Hematopoietic multipotent progenitor cell treated with erythropoietin and hydrocortisone succinate and interleukin-3 and kit ligand, for 8 days (in vitro differentiated cells): ENCODE data around the gene CUX1.

ENCODE experiments used
- DNase-seq: peaks from one replicate; pipeline ENCODE4 v3.0.0-alpha.2; 2015

The CUX1 gene

DNA sequence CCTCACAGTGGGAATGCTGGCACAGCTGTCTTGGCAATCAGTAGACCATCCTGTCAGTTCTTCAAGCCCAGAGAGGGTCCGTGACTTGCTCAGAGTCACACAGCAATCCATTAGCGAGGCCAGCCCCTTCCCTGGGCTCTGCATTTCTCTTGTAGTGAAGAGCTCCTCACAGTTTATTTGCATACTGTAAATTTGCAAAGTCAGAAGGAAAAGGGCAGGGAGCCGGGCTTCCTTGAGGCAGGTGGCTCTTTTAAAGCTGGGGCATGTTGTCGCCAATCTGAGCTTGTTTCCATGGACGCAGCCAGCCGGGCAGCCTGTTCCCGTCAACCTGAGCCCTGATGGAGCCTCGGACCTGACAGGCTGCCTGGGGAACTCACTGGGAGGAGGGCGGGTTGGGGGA, 123.4 kb downstream of the CUX1 start:
- DNase-seq, result no peak

DNA sequence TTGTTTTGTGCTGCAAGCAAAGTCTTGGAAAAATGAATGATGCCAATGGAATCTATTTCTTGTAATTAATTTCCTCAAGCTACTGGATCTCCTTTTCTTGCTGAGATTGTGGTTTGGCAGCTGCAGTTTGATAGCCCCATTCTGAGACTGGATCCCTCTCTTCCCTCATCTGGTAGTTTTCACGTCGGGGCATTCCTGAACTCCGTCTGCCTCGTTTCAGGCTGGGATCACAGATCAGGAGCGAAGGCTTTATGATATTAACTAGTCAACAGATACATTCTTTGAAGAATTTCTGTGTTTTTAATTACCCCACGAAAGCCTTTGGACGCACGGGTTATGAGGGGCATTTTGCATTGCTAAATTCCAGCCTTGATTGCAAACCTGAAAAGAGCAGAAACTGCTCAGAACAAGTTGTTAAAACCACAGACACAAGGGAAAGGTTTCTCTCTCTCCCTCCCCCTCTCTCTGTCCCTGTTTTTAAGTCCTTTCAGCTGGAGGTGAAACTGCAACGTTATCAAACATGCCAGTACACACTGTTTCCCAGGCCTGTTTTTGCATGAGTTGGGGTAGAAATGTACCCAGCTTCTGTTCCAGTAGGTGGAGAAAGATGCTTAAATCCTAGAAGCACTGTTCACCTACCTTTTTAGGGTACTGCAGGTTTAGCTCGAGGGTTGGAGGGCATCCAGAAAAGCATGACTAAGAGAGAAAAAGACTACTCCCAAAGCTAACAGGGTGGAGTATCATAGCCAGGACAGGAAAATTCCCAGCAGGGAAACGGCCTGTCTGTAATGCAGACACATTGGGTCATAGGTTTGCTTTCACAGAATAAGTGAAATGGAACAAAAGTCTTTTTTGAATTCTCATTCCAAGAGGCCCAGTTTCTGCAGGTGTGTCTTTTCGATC, 124.3 kb downstream of the CUX1 start:
- peak; percentile 36 for DNase-seq

DNA sequence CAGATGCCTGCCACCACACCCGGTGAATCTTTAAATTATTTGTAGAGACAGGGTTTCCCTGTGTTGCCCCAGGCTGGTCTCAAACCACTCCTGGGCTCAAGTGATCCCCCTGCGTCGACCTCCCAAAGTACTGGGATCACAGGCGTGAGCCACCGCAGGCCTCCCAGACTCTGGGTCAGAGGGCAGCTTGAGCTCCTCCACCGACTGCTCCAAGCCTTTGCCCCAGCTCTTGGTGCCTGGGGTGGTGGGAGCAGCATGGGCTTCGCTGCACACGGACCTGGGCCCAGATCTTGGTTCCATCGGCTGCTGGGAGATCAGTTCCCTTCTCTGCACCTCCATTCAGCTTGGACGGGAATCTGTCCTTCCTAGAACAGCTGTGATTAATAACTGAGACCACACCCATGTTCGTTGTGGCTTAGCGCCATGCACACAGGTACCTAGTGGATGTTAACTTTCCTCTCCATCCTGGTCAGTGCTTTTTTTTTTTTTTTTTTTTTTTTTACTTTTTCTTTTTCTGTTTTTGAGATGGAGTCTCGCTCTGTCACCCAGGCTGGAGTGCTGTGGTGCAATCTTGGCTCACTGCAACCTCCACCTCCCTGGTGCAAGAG, 125.3 kb downstream of the CUX1 start:
- DNase-seq, result no peak

DNA sequence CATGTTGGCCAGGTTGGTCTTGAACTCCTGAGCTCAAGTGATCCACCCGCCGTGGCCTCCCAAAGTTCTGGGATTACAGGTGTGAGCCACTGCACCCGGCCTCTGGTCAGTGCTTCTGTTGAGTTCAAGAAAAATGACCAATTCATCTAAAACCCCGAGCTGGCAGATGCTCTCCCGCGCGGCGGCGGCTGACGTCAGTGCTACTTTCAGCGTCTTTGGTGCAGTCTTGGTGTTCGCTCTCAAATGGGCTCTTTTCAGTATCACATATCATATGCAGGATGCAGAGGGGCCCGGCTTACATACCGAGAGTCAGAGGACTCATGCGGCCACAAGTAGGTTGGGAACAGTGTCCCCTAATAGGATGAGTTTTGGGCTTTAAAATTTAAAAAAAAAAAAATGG, 125.9 kb downstream of the CUX1 start:
- DNase-seq, result no peak

DNA sequence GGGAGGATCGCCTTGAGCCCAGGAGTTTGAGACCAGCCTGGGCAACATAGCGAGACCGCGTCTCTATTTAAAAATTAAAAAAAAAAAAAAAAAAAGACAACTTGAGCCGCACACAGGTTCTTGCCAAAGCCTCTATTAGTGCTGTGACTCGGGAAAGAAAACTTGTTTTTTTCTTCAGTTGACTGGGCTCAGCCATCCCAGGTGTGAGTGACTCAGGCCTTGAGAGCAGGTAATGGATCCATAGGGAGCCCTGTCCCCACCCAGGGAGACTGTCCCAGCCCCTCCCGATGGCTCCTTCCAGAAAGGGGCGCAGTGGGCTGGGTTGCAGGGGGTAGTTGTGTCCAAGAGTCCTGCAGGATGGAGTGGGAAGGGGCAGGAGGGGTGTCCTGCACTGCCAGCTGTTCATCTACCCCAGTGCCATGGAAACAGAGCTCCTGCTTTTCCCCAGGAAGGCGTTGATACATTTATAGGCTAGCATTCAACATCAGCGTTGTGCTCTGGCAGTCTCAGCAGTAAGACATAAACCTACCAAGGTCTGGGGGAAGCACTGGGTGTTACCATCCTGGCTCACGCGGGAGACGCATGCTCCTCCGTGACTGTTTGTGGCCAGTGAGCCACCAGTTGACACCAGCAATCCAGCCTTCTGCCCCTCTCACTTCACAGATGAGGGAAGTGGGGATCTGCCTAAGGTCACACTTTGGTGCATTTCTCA, 126.6 kb downstream of the CUX1 start:
- DNase-seq, result no peak

DNA sequence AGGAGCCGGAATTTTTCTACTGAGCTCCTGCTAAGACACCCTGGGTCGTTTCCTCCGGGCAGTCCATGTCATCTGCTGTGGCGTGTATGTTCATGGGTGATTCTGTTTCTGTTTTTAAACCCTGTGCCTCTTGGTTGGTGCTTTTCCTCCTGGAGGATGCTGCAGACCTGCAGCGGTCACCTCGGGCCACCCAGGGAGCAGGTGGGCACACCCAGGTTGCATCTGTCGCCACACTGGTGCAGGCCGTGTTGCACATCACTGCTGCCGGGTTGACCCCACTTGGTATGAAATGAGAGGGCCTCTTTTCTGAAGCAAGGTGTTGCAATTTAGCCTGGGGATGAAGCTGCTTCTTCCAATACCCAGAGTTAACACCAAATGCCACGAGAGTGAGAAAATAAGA, 127.2 kb downstream of the CUX1 start:
- no peak for DNase-seq

DNA sequence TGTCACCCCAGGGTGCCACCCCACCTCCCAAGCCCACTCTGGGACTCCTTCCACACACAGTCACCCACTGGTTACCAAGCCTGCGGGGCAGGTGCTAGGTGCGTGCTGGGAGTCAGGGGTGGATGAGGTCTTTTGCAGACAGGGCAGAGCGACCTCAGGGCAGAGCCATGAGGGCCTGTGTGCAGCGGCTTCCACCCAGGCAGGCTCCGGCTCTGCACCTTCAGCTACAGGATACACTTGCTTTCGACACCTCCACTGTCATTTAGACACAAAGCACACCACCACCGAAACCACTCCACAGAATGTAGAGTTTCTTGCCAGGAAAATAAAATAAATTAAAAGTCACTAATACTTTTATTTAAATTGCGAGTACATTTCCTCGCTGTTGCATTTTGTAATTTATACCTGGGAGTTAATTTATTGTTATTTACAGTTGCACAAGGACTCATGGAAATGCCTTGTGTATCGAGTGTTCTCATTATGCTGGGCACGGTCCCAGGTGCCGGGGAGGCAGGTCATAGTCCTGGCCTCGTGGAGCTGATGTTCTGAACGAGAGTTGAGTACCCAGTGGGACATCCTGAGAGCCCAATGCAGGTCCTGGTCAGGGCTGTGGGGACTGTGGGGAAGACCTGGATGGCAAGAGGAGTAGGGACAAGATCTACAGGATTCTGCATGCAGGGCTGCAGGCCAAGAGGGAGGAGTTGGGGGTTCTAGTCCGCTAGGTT, 127.8 kb downstream of the CUX1 start:
- DNase-seq, result no peak

DNA sequence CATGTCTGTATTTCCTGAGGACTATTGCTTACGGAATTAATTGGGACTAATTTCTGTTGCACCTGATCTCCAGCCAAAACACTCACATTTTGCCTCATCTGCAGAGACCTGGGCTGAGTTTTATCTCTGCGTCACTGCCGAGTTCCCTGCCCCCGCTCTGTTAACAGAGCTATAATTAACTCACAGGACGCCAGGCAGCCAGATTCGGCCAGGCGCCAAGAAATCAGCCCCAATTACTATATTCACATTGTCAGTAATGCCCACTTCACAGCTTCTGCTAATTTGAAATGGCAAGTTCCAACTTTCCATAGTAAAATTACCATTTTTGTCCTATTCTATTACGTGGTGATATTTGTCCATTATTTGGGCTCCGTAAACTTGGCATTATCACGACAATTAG, 130.5 kb downstream of the CUX1 start:
- DNase-seq, result peak; percentile 63

DNA sequence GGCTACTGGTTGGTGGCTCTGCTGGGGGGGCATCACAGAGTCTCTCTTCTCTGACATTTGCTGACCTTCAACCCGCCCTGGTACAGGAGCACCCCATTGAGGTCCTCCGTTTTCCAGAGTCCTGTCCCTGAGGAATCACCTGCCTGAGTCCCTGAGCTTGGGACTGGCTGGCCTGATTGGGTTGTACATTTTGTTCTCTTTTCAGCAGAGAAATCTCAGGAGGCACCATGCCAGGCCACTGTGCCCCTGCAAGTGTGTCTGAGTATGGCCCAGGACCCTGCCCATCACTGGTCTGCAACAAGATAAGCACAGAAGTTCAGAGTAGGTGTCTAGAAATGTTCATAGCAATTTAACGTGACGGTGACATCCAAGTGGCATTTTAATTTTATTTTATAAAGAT, 131.2 kb downstream of the CUX1 start:
- no peak for DNase-seq

DNA sequence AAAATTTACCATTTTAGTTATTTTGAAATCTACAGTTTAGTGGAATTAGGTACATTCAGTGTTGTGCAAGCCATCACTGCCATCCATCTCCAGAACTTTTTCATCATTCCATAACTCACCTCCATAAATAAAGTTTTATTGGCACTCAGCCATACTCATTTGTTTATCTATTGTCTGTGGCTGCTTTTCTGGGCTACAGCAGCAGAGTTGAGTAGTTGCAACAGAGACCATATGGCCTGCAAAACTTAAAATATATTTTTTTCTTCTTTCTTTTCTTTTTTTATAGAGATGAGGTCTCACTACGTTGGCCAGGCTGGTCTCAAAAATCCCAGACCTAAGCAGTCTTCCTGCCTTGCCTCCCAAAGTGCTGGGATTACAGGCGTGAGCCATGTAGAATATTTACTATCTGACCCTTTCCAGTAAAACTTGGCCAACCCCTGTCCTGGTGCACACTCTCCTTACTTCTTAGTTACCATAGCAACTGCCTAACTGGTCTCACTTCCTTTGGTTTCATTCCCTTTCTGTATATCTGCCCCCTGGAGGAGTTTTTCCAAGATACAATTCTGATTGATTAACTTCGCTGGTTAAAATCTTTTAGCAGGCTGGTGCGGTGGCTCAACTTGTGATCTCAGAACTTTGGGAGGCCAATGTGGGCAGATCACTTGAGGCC, 133.2 kb downstream of the CUX1 start:
- DNase-seq, result peak; percentile 12

DNA sequence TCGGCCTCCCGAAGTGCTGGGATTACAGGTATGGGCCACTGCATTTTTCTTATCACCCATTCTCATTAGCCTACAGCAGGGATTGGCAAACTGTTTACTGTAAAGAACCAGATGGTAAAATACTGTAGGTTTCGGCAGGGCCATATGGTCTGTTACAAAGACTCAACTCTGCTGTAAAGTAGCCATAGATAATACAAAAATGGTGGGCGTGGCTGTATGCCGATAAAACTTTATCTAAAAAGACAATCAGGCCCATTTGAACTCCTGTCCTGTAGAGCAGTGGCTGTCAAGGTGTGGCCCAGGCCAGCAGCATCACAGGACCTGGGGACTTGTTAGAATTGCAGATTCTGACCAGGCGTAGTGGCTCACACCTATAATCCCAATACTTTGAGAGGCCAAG, 134.3 kb downstream of the CUX1 start:
- DNase-seq, result peak; percentile 11

DNA sequence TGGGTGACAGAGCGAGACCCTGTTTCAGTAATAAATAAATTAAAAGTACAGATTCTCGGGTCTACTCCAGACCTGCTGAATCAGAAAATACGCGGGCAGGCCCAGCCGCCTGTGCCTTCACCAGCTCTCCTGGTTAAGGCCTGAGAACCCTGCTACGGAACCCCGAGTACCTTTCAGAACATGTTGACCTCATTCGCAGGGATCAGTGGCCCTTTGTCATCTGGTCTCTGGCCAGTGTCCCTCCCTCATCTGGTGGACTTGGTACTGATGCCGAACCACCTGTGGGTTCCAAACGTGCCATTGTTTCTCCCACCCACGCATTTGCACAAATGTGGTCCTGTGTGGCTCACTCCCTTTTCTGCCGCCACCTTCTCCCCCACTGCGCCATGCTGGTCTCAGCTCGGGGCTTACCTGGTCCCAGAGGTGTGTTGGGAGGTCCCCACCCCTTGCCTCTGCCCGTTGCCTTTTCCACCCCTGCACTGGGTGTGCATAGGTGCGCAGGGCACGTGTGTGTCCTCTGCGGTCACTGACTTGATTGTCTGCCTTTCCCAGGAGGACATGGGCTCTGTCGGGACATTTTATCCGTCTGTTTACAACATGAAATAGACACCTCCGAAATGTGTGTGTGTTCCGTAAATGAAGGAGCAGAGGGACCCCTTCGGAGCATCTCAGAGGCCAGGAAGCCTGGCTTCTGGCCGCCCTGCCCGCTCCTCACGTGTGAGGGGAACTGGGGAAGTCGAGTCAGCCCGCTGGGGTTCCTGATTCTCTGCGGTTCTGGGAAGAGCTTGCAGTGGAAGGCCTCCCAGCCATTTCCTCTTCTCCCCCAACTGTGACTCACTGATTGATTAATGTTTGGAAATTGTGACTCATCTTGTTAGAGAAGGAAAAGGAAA, 135.2 kb downstream of the CUX1 start:
- no peak for DNase-seq

DNA sequence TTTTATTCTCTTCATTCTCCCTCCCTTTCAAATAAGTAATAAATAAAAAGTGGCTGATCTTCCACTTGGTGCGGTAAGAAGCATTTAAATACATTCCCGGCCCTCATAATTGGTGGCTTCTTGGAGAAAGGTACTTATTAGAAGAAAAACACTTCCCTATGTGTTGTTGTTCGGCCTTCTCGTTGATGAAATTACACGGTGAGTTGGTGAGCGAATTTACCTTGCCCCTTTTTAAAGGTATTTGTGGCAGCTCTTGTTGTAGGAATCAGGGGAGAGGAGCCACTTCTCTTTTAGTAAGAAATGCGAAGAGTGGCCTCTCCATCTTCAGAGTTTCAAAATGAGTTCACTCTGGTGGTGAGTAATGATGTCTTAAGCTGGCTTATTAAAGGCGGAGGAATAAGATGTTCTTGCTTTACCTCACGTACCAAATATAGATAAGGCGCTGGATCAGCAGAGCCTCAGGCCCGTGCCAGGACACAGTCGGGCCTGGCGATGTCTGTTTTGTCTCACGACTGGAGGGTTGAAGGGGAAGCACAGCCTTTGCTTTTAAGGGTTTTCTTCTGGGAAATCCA, 135.9 kb downstream of the CUX1 start:
- no peak for DNase-seq

DNA sequence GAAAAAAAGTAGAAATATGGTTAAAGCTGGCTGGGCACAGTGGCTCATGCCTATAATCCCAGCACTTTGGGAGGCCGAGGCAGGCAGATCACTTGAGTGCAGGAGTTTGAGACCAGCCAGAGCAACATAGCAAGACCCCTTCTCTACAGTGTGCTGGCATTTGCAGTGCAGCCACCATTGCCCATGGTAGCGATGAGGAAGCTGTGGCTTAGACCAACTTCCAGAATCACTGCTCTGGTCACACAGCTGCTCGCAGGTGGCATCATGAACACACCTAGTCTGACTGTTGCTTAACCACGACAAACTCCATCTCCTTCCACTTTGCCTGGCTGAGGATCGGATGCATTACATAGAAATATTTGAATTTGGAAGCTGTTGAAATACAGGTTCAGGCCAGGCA, 137.1 kb downstream of the CUX1 start:
- DNase-seq, result no peak

DNA sequence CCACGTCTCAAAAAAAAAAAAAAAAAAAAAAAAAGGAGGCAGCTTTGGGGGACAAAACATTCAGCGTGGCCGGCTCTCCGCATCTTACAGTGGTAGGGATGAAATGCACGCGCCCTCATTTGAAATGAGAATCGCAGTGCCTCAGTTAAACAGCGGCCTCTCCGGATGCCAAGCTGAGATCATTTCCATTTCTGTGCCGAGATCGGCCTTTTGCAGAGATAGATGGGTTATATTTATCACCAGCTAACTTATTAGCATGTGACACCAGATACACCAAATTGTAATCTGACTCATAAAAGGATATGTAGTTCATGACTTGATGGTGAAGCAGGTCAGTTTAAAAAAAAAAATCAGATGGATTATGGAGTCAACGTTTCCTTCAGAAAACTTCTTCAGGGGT, 138.7 kb downstream of the CUX1 start:
- no peak for DNase-seq

DNA sequence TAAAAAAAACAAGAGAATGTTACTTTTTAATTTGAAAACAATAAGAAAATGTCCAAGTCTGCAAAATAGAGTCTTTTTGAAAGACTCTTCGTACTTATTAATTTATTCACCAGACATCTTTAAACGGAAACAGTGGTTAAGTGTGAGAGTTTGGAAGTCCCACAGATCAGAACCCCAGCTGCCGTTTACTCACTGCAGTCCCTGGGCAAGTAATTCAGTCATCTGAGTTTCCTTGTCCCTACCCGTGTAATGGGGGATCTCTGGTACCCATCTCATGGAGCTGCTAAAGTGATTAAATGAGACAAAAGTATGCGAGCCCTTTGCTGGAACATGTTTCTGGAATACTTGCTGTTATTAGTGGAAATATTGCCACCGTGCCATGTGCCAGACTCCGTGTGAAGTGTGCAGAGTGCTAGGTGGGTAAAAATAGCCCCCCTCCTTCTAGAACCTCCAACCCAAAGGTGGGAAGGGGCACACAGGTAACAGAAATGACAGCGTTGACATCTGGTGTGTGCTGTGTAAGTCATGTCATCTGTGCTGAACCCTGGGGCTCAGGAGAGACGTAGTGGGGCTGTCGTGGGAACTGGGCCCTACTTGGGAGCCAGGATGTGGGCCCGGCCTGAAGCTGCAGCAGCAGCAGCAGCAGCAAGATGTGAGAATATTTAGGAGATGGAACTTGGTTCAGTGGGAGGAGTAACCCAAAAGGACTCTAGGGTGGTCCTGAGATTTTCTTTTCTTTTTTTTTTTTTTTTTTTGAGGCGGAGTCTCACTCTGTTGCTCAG, 140.5 kb downstream of the CUX1 start:
- no peak for DNase-seq

DNA sequence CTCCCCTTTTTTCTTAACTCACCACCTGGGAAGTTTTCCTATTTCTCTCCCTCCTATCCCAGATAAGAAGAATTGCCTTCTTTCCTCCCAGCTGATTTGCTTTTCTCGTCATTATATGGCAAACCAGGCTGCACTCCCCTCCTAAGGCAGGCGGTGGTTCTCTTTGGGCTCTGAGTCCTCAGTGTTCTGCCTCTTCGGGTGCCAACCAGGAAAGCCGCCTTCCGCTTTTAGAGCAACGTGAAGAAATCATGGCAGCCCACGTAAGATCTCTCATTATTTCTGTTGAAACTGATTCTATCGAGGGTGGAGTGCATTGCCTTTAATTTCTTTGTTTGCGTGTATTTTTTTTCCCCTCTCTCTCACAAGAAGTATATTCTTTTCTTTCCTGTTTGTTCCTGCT, 141.9 kb downstream of the CUX1 start:
- no peak for DNase-seq

DNA sequence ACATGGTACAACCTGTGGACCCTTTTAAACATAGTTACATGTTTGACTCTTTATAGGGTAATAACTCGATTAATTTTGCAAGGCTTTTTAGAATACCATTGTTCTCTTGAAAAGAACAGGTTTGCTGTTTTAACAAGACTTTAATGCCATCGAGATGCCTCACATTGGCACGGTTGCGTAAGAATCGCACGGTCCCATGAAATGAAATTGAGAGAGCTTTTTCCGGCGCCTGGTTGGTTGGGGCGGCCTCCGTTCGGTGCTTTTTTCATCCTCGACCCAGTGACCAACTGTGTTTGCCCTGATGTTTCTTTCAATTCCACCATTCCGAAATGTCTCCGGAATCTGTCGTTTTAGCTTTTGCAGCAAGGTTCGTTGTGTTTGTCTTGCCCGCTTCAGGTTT, 142.4 kb downstream of the CUX1 start:
- DNase-seq, result no peak

DNA sequence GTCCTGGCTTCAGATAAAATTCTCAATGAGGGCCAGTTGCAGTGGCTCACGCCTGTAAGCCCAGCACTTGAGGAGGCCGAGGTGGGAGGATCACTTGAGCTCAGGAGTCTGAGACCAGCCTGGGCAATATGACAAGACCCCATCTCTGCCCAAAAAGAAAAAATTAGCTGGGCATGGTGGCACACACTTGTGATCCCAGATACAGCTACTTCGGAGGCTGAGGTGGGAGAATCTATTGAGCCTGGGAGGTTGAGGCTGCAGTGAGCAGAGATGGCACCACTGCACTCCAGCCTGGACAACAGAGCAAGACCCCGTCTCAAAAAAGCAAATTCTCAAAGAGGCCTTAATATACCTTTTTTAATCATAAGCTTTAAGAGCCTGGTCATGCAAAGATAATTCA, 142.9 kb downstream of the CUX1 start:
- DNase-seq, result no peak

DNA sequence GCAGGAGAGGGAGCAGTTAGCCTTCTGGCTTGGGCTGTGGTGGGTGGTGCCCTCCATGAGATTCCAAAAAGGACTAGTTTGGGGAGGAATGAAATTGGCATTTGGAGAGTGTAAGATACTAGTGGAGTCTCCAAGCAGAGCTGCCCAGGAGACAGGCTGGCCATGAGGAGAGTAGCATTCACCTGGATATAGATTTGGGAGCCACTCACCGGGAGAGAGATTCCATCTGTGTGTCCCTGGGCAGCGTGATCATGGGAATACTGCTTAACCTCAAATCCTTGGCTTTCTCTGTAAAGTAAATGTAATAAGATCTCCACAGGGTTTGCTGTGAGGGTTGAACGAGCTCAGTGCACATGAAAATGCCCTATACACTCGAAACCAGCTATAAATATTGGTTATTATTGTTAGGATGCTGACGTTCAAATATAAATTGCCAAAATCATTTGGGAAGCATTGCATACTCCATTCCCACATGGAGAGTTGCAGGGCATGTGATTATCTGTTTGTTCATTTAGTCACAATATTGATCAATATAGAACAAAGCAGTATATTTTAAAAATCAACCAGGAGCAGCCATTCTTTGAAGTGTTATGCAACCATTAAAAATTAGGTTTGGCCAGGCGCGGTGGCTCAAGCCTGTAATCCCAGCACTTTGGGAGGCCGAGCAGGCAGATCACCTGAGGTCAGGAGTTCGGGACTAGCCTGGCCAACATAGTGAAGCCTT, 143.7 kb downstream of the CUX1 start:
- no peak for DNase-seq
